CD14-positive monocyte (primary cell): Measurements from ENCODE around the gene SLC4A5. TPM values are rescaled to one million over a fixed set of nuclear protein-coding genes. Genes with fewer than 3 reads are reported as not detected.

ENCODE experiments used
- DNase-seq, 3 donors: peaks; one replicate each; pipeline ENCODE4 v3.0.0-alpha.2; 2011 to 2022
- H2AFZ ChIP-seq: 2 replicates; pipeline ENCODE4 v1.6.0; 2012; ENCODE audit warnings: mild to moderate bottlenecking, low read depth, low read length, inconsistent platforms; ENCODE audit not compliant: insufficient read depth, poor library complexity, severe bottlenecking
- H3K27ac ChIP-seq, 2 donors: 1 replicate in 1 of 2; 2 replicates in 1 of 2; pipeline ENCODE4 v1.5.1; 2012 to 2013; ENCODE audit warnings: low read length in 2 of 2, control low read depth in 1 of 2, inconsistent platforms in 1 of 2, low read depth in 1 of 2, mild to moderate bottlenecking in 1 of 2
- H3K27me3 ChIP-seq, 2 donors: one replicate each; pipeline versions ENCODE4 v1.6.0 to v1.6.1; 2011 to 2013; ENCODE audit warnings: low read length in 2 of 2; ENCODE audit not compliant: control insufficient read depth in 2 of 2, insufficient read depth in 2 of 2
- H3K36me3 ChIP-seq, 2 donors: replicated peaks in 1 of 2; 1 replicate in 1 of 2; 2 replicates in 1 of 2; pipeline versions ENCODE4 v1.5.1 to v1.6.1; 2012 to 2013; ENCODE audit warnings: low read length in 2 of 2, control low read depth in 1 of 2, inconsistent platforms in 1 of 2, mild to moderate bottlenecking in 1 of 2; ENCODE audit not compliant: insufficient read depth in 2 of 2, control insufficient read depth in 1 of 2
- H3K4me1 ChIP-seq, 2 donors: 1 replicate in 1 of 2; 2 replicates in 1 of 2; pipeline versions ENCODE4 v1.5.1 to v1.6.1; 2012 to 2013; ENCODE audit warnings: low read length in 2 of 2, control low read depth in 1 of 2, inconsistent platforms in 1 of 2, mild to moderate bottlenecking in 1 of 2, moderate library complexity in 1 of 2; ENCODE audit not compliant: insufficient read depth in 2 of 2, control insufficient read depth in 1 of 2
- H3K4me2 ChIP-seq: replicated peaks from 2 replicates; pipeline ENCODE3; 2012; ENCODE audit warnings: low read length, moderate library complexity, mild to moderate bottlenecking; ENCODE audit not compliant: poor library complexity, severe bottlenecking; ENCODE audit errors: extremely low read depth
- H3K4me3 ChIP-seq, 3 experiments: fragments of 200-600 bp in 1 of 3; sonication (generic) in 1 of 3; replicated peaks in 1 of 3; 1 replicate in 2 of 3; 2 replicates in 1 of 3; pipeline ENCODE4 v1.5.1; 2011 to 2013; ENCODE audit warnings: low read length in 3 of 3, mild to moderate bottlenecking in 3 of 3, control low read depth in 2 of 3, low read depth in 2 of 3, inconsistent platforms in 1 of 3, moderate library complexity in 1 of 3
- H3K79me2 ChIP-seq: 2 replicates; pipeline ENCODE4 v1.6.0; 2012; ENCODE audit warnings: mild to moderate bottlenecking, control low read depth, inconsistent platforms, low read length, moderate library complexity; ENCODE audit not compliant: insufficient read depth
- H3K9ac ChIP-seq: 2 replicates; pipeline ENCODE4 v1.6.0; 2017; ENCODE audit warnings: low read length, mild to moderate bottlenecking; ENCODE audit not compliant: insufficient read depth, poor library complexity, severe bottlenecking
- H3K9me3 ChIP-seq, 2 donors: replicated peaks in 1 of 2; 1 replicate in 1 of 2; 2 replicates in 1 of 2; pipeline versions ENCODE4 v1.5.1 to v1.6.1; 2012 to 2013; ENCODE audit warnings: low read length in 2 of 2, control low read depth in 1 of 2; ENCODE audit not compliant: control insufficient read depth in 1 of 2, insufficient read depth in 1 of 2
- H4K20me1 ChIP-seq: 2 replicates; pipeline ENCODE4 v1.6.0; 2012; ENCODE audit warnings: mild to moderate bottlenecking, low read length, control low read depth, moderate library complexity; ENCODE audit not compliant: insufficient read depth
- H3K27ac Mint-ChIP-seq, 7 donors: one replicate each; pipeline ENCODE4 v1.8.0; 2020; ENCODE audit warnings: mild to moderate bottlenecking in 7 of 7, mixed read lengths in 7 of 7, moderate library complexity in 6 of 7, inconsistent platforms in 2 of 7
- H3K27me3 Mint-ChIP-seq, 3 donors: one replicate each; pipeline ENCODE4 v1.8.0; 2021 to 2022; ENCODE audit warnings: low read depth in 3 of 3, mild to moderate bottlenecking in 3 of 3, mixed read lengths in 3 of 3, moderate library complexity in 3 of 3, inconsistent platforms in 1 of 3
- H3K36me3 Mint-ChIP-seq, 2 donors: one replicate each; pipeline ENCODE4 v1.8.0; 2020; ENCODE audit warnings: mixed read lengths in 2 of 2, inconsistent platforms in 1 of 2, mild to moderate bottlenecking in 1 of 2
- H3K4me1 Mint-ChIP-seq: one replicate; pipeline ENCODE4 v1.8.0; 2020; ENCODE audit warnings: mild to moderate bottlenecking, mixed read lengths
- H3K4me3 Mint-ChIP-seq, 2 donors: one replicate each; pipeline ENCODE4 v1.8.0; 2020; ENCODE audit warnings: mild to moderate bottlenecking in 2 of 2, mixed read lengths in 2 of 2, moderate library complexity in 1 of 2
- H3K9me3 Mint-ChIP-seq, 7 donors: one replicate each; pipeline ENCODE4 v1.8.0; 2020 to 2022; ENCODE audit warnings: mixed read lengths in 7 of 7, mild to moderate bottlenecking in 6 of 7, moderate library complexity in 6 of 7, inconsistent platforms in 2 of 7
- WGBS: methylation state at CpG from one replicate; pipeline ENCODE4 v1.1.5; 2013; ENCODE audit warnings: missing lambda C conversion rate; ENCODE audit not compliant: insufficient coverage; 5-methylcytosine and 5-hydroxymethylcytosine counted together
- intact Hi-C, 2 donors: fragments of 100-400 bp; cut with micrococcal nuclease; formaldehyde crosslinking; loops; one replicate each; pipeline versions ENCODE4 v1.15.0 to v1.15.1; 2023
- polyA plus RNA-seq, 3 donors: library from polyadenylated mRNA; depleted of rRNA in 1 of 3; unstranded in 2 of 3; stranded (reverse) in 1 of 3; fragments of 300-500 nt in 2 of 3; fragments of >200 nt in 1 of 3; fragmentation: Illumina TruSeq in 2 of 3; gene quantifications; 1 replicate in 2 of 3; 2 replicates in 1 of 3; pipeline ENCODE4 v1.2.3, GENCODE V29; 2012 to 2021
- TF ChIP-seq, protein P1 (sequence below): fragments of 200-600 bp; IDR thresholded peaks from one replicate; pipeline ENCODE4 v1.8.0; 2022; ENCODE audit warnings: antibody characterized with exemption, mild to moderate bottlenecking

The SLC4A5 gene
- polyA plus RNA-seq, 3 donors: 0.10 to 1.1 TPM; not detected in 1

DNA sequence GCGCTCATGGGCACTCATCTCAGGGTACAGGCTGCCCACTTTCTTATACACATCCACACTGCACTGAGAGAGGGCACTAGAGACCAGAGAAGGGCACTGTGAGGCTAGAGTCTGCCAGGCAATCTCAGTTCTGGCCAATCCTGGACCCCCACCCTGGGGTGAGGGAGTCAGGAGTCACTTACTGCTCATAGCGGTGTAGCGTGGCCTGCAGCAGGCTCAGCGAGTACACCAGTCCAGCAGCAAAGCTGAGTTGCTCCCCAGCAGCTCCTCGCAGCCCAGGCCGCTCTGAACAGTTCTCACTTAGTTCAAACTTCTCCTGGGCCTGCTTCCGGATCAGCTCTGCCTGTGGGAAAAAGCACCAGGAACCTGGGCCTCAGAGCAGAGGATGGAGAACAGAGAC is 24.6 kb upstream of the SLC4A5 start:
- Histone ChIP-seq H4K20me1 (no peaks in the 10 kb centered on the region), H3K9me3 (no peaks in the 10 kb centered on the region), H3K4me1 (no peaks in the 10 kb centered on the region), H3K27ac (no peak overlapping the region), H3K27me3 (no peaks in the 10 kb centered on the region), H3K36me3 (peaks cover 87 to 100% of the 10 kb centered on the region in 2 donors), H3K4me2 (no peak overlapping the region), H3K9ac (no peak overlapping the region), H3K79me2 (no peaks in the 10 kb centered on the region), H2AFZ (no peak overlapping the region), H3K4me3 (no peak overlapping the region)
- peaks cover 0 to 1% (median 0%) of the 10 kb centered on the region in 3 donors for H3K27me3 Mint-ChIP-seq
- peaks cover 93 to 95% of the 10 kb centered on the region in 2 donors for H3K36me3 Mint-ChIP-seq
- WGBS: 100% methylated on average over 7 of the region's 7 CpGs
- no peaks in the 10 kb centered on the region for H3K4me1 Mint-ChIP-seq
- H3K9me3 Mint-ChIP-seq: no peaks in the 10 kb centered on the region
- H3K27ac Mint-ChIP-seq: no peak overlapping the region
- DNase-seq: no peak
- TF ChIP-seq, protein P1, sequence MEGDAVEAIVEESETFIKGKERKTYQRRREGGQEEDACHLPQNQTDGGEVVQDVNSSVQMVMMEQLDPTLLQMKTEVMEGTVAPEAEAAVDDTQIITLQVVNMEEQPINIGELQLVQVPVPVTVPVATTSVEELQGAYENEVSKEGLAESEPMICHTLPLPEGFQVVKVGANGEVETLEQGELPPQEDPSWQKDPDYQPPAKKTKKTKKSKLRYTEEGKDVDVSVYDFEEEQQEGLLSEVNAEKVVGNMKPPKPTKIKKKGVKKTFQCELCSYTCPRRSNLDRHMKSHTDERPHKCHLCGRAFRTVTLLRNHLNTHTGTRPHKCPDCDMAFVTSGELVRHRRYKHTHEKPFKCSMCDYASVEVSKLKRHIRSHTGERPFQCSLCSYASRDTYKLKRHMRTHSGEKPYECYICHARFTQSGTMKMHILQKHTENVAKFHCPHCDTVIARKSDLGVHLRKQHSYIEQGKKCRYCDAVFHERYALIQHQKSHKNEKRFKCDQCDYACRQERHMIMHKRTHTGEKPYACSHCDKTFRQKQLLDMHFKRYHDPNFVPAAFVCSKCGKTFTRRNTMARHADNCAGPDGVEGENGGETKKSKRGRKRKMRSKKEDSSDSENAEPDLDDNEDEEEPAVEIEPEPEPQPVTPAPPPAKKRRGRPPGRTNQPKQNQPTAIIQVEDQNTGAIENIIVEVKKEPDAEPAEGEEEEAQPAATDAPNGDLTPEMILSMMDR: no peak
- no peak overlapping the region for H3K4me3 Mint-ChIP-seq
- intact Hi-C loops: no loop called here

DNA sequence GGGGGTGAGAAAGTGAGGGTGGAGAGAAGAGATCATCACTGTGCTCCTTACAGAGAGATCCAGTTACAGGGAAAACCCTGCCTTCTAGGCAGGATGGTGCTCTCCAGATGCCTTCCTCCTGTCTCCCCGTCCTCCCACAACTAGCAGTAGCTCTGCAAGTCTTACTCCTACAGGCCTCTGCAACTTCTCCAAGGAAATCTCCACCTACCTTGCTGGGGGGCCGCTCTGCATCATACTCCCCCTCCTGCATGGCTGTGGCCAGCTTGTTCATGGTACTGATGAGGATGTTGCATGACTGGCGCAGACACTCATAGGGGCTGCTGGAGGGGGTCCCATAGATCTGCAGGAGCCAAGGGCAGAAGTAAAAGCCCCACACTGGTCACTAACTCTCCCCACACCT is 22.8 kb upstream of the SLC4A5 start:
- Mint-ChIP-seq H3K27me3 (peaks cover 0 to 1% (median 1%) of the 10 kb centered on the region in 3 donors), H3K36me3 (peaks cover 96 to 100% of the 10 kb centered on the region in 2 donors), H3K4me1 (no peaks in the 10 kb centered on the region), H3K9me3 (no peaks in the 10 kb centered on the region), H3K27ac (peak overlapping the region in 1 of 7 donors; percentile 44), H3K4me3 (peak overlapping the region in 1 of 2 donors; percentile 32)
- Histone ChIP-seq H3K9me3 (no peaks in the 10 kb centered on the region), H3K36me3 (peaks cover 98 to 100% of the 10 kb centered on the region in 2 donors), H3K9ac (no peak overlapping the region), H3K27me3 (no peaks in the 10 kb centered on the region), H3K4me3 (no peak overlapping the region), H3K79me2 (no peaks in the 10 kb centered on the region), H3K4me1 (no peaks in the 10 kb centered on the region), H3K27ac (no peak overlapping the region), H3K4me2 (no peak overlapping the region), H2AFZ (no peak overlapping the region), H4K20me1 (no peaks in the 10 kb centered on the region)
- WGBS: 100% methylated on average over 1 of the region's 3 CpGs
- DNase-seq: no peak
- intact Hi-C loops: no loop called here
- TF ChIP-seq, protein P1: no peak
